Measurements from ENCODE around the gene CCDC195. TPM values are rescaled to one million over a fixed set of nuclear protein-coding genes. Genes with fewer than 3 reads are reported as not detected.

The CCDC195 gene
- total and polyA plus RNA-seq, 2 donors (not counting 1 experiment from before 2014, with no cell fraction given) = not detected

Other genes with a start within 250 kb of the CCDC195 start
- 138 and 142 TPM in 2 replicates for gene CUL3, start 131.0 kb downstream of the CCDC195 start, total RNA-seq
- gene CUL3, start 131.0 kb downstream of the CCDC195 start, polyA plus RNA-seq = 31.1 and 50.4 TPM in 2 replicates